ENCODE results near the gene ATXN7L3. TPM values are rescaled to one million over a fixed set of nuclear protein-coding genes. Genes with fewer than 3 reads are reported as not detected.
"Not testable (repeated sequence)": the region's sequence is repeated elsewhere in the genome, so short reads cannot be mapped to it uniquely, and the experiment has no call there.

The ATXN7L3 gene
- total RNA-seq, 1 donor from 2014 or later = 126 TPM

DNA sequence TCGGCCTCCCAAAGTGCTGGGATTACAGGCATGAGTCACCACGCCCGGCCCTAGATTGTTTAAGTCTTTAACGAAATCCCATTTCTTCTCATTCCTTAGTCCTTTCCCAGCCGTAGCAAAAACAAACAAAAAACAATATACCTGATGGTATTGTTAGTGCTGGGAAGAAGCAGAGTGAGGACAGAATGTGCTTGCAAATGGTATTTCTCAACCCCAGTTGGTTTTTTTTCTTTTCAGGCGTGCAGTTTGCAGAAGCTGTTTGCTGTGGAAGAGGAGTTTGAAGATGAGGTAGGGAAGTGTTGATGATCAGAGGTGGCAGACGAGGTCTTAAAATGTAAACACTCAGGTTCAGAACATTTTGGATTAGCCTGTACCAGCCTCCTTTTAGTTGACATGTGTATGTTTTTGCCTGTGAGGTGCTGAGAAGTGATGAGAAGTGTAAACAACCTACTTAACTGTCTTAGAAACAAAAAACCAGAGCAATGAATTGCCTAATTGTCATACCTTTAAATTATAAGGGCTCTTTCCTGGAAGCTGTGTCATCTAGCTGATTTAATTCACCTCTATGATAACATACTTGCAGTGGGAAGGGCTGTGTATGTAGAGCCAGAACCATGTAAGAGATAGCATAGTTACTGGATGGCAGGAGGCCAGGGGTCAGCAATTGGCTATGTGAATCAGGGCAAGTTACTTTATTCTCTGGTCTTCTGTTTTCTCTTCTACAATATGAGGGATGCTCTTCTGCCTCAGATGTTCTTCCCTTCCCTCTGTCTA is 54.5 kb downstream of the ATXN7L3 start:
- Mint-ChIP-seq H3K9me3 (no peaks in the 10 kb centered on the region), H3K4me3 (no peak overlapping the region)

DNA sequence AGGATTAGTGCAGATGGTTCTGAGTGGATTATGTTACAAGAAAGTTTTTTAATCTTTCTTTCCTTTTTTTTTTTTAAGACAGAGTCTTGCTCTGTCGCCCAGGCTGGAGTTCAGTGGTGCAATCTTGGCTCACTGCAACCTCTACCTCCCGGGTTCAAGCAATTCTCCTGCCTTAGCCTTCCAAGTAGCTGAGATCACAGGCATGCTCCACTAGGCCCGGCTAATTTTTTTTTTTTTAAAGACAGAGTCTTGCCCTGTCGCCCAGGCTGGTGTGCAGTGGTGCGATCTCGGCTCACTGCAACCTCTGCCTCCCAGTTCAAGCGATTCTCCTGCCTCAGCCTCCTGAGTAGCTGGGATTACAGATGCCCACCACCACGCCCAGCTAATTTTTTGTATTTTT is 55.8 kb downstream of the ATXN7L3 start:
- H3K36me3 Mint-ChIP-seq (ENCODE audit: low read depth) = peaks cover 19% of the 10 kb centered on the region
- H3K4me1 Mint-ChIP-seq (ENCODE audit: low read depth); H3K9me3 Mint-ChIP-seq; H3K4me3 Mint-ChIP-seq; H3K27ac Mint-ChIP-seq; H3K27me3 Mint-ChIP-seq (ENCODE audit: insufficient read depth); DNase-seq (ENCODE audit: low spot score): not testable (repeated sequence)
- intact Hi-C loops (cut with micrococcal nuclease) = loop anchor here (5.0 kb wide), 1 partner anchor 137 kb away; no protein-coding TSS in a partner anchor

More for the DNA sequence above, 54.5 kb downstream of the ATXN7L3 start:
- H3K27ac Mint-ChIP-seq = peak overlapping the region; percentile 24
- peaks cover 11% of the 10 kb centered on the region for H3K4me1 Mint-ChIP-seq (ENCODE audit: low read depth)
- DNase-seq (ENCODE audit: low spot score) = no peak
- intact Hi-C loops (cut with micrococcal nuclease) = loop anchor here (5.0 kb wide), 1 partner anchor 138 kb away; no protein-coding TSS in a partner anchor
- H3K27me3 Mint-ChIP-seq (ENCODE audit: insufficient read depth) = no peaks in the 10 kb centered on the region
- H3K36me3 Mint-ChIP-seq (ENCODE audit: low read depth) = peaks cover 23% of the 10 kb centered on the region

Other genes starting within 250 kb of the ATXN7L3 start
- gene PYY, start 245.9 kb downstream of the ATXN7L3 start, total RNA-seq = 0.36 TPM in 1 of 2 replicates, not detected in the other
- 0.39 and 0.60 TPM in 2 replicates for gene NAGS, start 195.3 kb downstream of the ATXN7L3 start, total RNA-seq
- gene TMEM101, start 184.9 kb downstream of the ATXN7L3 start, total RNA-seq = 31.6 and 32.8 TPM in 2 replicates
- 93.9 and 95.4 TPM in 2 replicates for gene LSM12, start 133.2 kb downstream of the ATXN7L3 start, total RNA-seq
- 33.5 and 34.9 TPM in 2 replicates for gene G6PC3, start 129.1 kb downstream of the ATXN7L3 start, total RNA-seq
- 20.6 and 22.8 TPM in 2 replicates for gene HDAC5, start 76.2 kb downstream of the ATXN7L3 start, total RNA-seq
- gene HROB, start 58.0 kb downstream of the ATXN7L3 start, total RNA-seq = 23.0 and 23.1 TPM in 2 replicates
- gene ASB16, start 29.2 kb downstream of the ATXN7L3 start, total RNA-seq = 0.31 and 0.42 TPM in 2 replicates
- gene TMUB2, start 12.9 kb downstream of the ATXN7L3 start, total RNA-seq = 17.3 and 18.7 TPM in 2 replicates
- gene UBTF, start 19.8 kb upstream of the ATXN7L3 start, total RNA-seq = 201 and 215 TPM in 2 replicates
- gene SLC4A1, start 68.3 kb upstream of the ATXN7L3 start, total RNA-seq = not detected in 2 replicates
- 0.13 and 0.22 TPM in 2 replicates for gene RUNDC3A, start 108.7 kb upstream of the ATXN7L3 start, total RNA-seq
- gene SLC25A39, start 124.9 kb upstream of the ATXN7L3 start, total RNA-seq = 169 and 180 TPM in 2 replicates
- gene GRN, start 145.4 kb upstream of the ATXN7L3 start, total RNA-seq = 32.7 and 42.9 TPM in 2 replicates
- 0.10 and 0.29 TPM in 2 replicates for gene FAM171A2, start 164.0 kb upstream of the ATXN7L3 start, total RNA-seq
- gene ITGA2B, start 189.8 kb upstream of the ATXN7L3 start, total RNA-seq = 0.44 and 0.71 TPM in 2 replicates

Data from activated T-helper 1 cell treated with anti-CD3 and anti-CD28 coated beads, Interleukin-12 subunit alpha, Interleukin-12 subunit beta, Interleukin-2, Interleukin-4 antibody, amounts not matched to agents 30 ng/mL and 10 ng/mL and 1 ng/mL, durations not matched to agents 14 hours and 24 hours and 36 hours (primary cell).